SK-N-SH (cell line): ENCODE measurements around the gene MS4A3.

Source experiments
- ELF1 ChIP-seq: IDR thresholded peaks from 2 replicates; pipeline ENCODE4 v1.4.0; 2012
- FOXM1 ChIP-seq: IDR thresholded peaks from 2 replicates; pipeline ENCODE4 v1.4.0; 2012; ENCODE audit warnings: low read depth, mild to moderate bottlenecking
- JUND ChIP-seq: IDR thresholded peaks from 2 replicates; pipeline ENCODE4 v1.4.0; 2012
- NFIC ChIP-seq: IDR thresholded peaks from 2 replicates; pipeline ENCODE4 v1.4.0; 2012; ENCODE audit warnings: borderline replicate concordance
- REST ChIP-seq: IDR thresholded peaks from 2 replicates; pipeline ENCODE4 v1.6.1; 2012; ENCODE audit warnings: mild to moderate bottlenecking, low read depth, low read length, moderate library complexity
- RFX5 ChIP-seq: IDR thresholded peaks from 2 replicates; pipeline ENCODE4 v1.6.1; 2012; ENCODE audit warnings: mild to moderate bottlenecking, improper control_type of control experiment, low read length
- SIN3A ChIP-seq: IDR thresholded peaks from 2 replicates; pipeline ENCODE4 v1.6.1; 2012; ENCODE audit warnings: low read depth, mild to moderate bottlenecking, low read length, moderate library complexity, borderline replicate concordance
- TAF1 ChIP-seq: IDR thresholded peaks from 2 replicates; pipeline ENCODE4 v1.6.1; 2012; ENCODE audit warnings: low read depth, mild to moderate bottlenecking, low read length, moderate library complexity, borderline replicate concordance
- TF ChIP-seq, protein P1 (sequence below): fragments of 150-350 bp; IDR thresholded peaks from 2 replicates; pipeline ENCODE4 v1.6.1; 2017; ENCODE audit warnings: antibody characterized with exemption, low read length, low read depth, borderline replicate concordance
- TF ChIP-seq, protein P2 (sequence below): fragments of 200-600 bp; sonication (generic); IDR thresholded peaks from 2 replicates; pipeline ENCODE4 v1.6.1; 2017; ENCODE audit warnings: antibody characterized with exemption, mild to moderate bottlenecking, moderate library complexity

- TF ChIP-seq, protein P1, sequence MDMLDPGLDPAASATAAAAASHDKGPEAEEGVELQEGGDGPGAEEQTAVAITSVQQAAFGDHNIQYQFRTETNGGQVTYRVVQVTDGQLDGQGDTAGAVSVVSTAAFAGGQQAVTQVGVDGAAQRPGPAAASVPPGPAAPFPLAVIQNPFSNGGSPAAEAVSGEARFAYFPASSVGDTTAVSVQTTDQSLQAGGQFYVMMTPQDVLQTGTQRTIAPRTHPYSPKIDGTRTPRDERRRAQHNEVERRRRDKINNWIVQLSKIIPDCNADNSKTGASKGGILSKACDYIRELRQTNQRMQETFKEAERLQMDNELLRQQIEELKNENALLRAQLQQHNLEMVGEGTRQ, result no peak
- TF ChIP-seq NFIC (no peak), ELF1 (no peak), TAF1 (no peak), JUND (no peak), FOXM1 (no peak), SIN3A (no peak), RFX5 (no peak), REST (no peak)
- TF ChIP-seq, protein P2, sequence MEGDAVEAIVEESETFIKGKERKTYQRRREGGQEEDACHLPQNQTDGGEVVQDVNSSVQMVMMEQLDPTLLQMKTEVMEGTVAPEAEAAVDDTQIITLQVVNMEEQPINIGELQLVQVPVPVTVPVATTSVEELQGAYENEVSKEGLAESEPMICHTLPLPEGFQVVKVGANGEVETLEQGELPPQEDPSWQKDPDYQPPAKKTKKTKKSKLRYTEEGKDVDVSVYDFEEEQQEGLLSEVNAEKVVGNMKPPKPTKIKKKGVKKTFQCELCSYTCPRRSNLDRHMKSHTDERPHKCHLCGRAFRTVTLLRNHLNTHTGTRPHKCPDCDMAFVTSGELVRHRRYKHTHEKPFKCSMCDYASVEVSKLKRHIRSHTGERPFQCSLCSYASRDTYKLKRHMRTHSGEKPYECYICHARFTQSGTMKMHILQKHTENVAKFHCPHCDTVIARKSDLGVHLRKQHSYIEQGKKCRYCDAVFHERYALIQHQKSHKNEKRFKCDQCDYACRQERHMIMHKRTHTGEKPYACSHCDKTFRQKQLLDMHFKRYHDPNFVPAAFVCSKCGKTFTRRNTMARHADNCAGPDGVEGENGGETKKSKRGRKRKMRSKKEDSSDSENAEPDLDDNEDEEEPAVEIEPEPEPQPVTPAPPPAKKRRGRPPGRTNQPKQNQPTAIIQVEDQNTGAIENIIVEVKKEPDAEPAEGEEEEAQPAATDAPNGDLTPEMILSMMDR, result no peak
These were observed 55.3 kb downstream of the MS4A3 start for GRCh38 chr11:60111793-60112192.
